HCT116 (cell line): ENCODE data around the gene SLC10A3. TPM values are rescaled to one million over a fixed set of nuclear protein-coding genes. Genes with fewer than 3 reads are reported as not detected.

Experiments
- ATAC-seq: fragments of 200-7000 bp; cut with Tn5 transposase; 2 replicates; pipeline ENCODE4 v1.9.1; 2020; ENCODE audit warnings: mild to moderate bottlenecking, moderate library complexity
- BruUV-seq: library from RNA; stranded (reverse); fragments of 400-500 nt; replicated peaks from 2 replicates; lab custom pipeline; 2021; lab: Mats Ljungman, UMichigan
- CTCF ChIA-PET: fragments of 300-600 bp; sonication (Branson Sonifier 250); formaldehyde crosslinking; loops from one replicate; lab custom pipeline; 2021; ENCODE audit warnings: antibody characterized with exemption; lab: Charles Lee
- POLR2A ChIA-PET: fragments of 300-600, 350-600 bp; sonication (Branson Sonifier 250); formaldehyde crosslinking; loops from one replicate; lab custom pipeline; 2021; ENCODE audit warnings: antibody characterized with exemption; lab: Charles Lee
- RAD21 ChIA-PET, 2 experiments: fragments of 300-600 bp; sonication (Branson Sonifier 250); formaldehyde crosslinking; loops; one replicate each; lab custom pipeline; 2023; ENCODE audit warnings: low total read pairs in 2 of 2; ENCODE audit not compliant: uncharacterized antibody in 2 of 2, unreplicated experiment in 2 of 2, low non-redundant PET in 1 of 2; lab: Charles Lee
- DNase-seq: peaks from one replicate; pipeline ENCODE4 v3.0.0-alpha.2; 2010; ENCODE audit warnings: low read depth, low spot score
- H2AFZ ChIP-seq: fragments of 200-600 bp; shearing (Covaris generic), sonication (generic); 2 replicates; pipeline ENCODE4 v1.6.1; 2017; ENCODE audit warnings: low read depth, mixed run types, mixed read lengths, antibody characterized with exemption, low read length; ENCODE audit not compliant: poor library complexity, severe bottlenecking
- H3K27ac ChIP-seq: 2 replicates; pipeline ENCODE4 v1.5.1; 2012; ENCODE audit warnings: low read depth, low read length
- H3K27me3 ChIP-seq: fragments of 200-600 bp; sonication (generic); 2 replicates; pipeline ENCODE4 v1.6.1; 2016; ENCODE audit warnings: mixed run types, low read length, mixed read lengths; ENCODE audit not compliant: insufficient read depth
- H3K36me3 ChIP-seq, 2 experiments: fragments of 200-500 bp in 1 of 2; fragments of 200-600 bp in 1 of 2; sonication (Bioruptor generic) in 1 of 2; sonication (generic) in 1 of 2; 2 replicates each; pipeline versions ENCODE4 v1.5.1 to v1.6.1; 2014 to 2016; ENCODE audit warnings: low read length in 2 of 2, inconsistent platforms in 1 of 2, mixed read lengths in 1 of 2, mixed run types in 1 of 2; ENCODE audit not compliant: insufficient read depth in 2 of 2, control insufficient read depth in 1 of 2
- H3K4me1 ChIP-seq, 2 experiments: fragments of 200-600 bp in 1 of 2; sonication (generic) in 1 of 2; 2 replicates each; pipeline versions ENCODE4 v1.5.1 to v1.6.1; 2012 to 2017; ENCODE audit warnings: low read length in 2 of 2, inconsistent platforms in 1 of 2, mild to moderate bottlenecking in 1 of 2, mixed read lengths in 1 of 2, mixed run types in 1 of 2, moderate library complexity in 1 of 2; ENCODE audit not compliant: insufficient read depth in 2 of 2, control insufficient read depth in 1 of 2
- H3K4me2 ChIP-seq: fragments of 200-600 bp; sonication (generic); 2 replicates; pipeline ENCODE4 v1.6.1; 2017; ENCODE audit warnings: mixed run types, low read length, mixed read lengths
- H3K4me3 ChIP-seq, 2 experiments: fragments of 200-600 bp in 1 of 2; sonication (generic) in 1 of 2; replicated peaks in 1 of 2; 2 replicates each; pipeline ENCODE4 v1.5.1; 2011 to 2016; ENCODE audit warnings: low read length in 2 of 2, control low read depth in 1 of 2, low read depth in 1 of 2, mild to moderate bottlenecking in 1 of 2, mixed read lengths in 1 of 2, mixed run types in 1 of 2
- H3K79me2 ChIP-seq: fragments of 200-600 bp; sonication (generic); 2 replicates; pipeline ENCODE4 v1.6.1; 2017; ENCODE audit warnings: mild to moderate bottlenecking, mixed run types, low read length, moderate library complexity, mixed read lengths; ENCODE audit not compliant: insufficient read depth
- H3K9ac ChIP-seq: fragments of 200-600 bp; sonication (generic); 2 replicates; pipeline ENCODE4 v1.6.1; 2016; ENCODE audit warnings: low read length, mixed read lengths
- H3K9me2 ChIP-seq: fragments of 200-600 bp; sonication (generic), shearing (Covaris generic); 2 replicates; pipeline ENCODE4 v1.6.1; 2017; ENCODE audit warnings: mixed run types, mild to moderate bottlenecking, moderate library complexity; ENCODE audit not compliant: insufficient read depth
- H3K9me3 ChIP-seq, 2 experiments: fragments of 200-500 bp in 1 of 2; fragments of 200-600 bp in 1 of 2; sonication (Bioruptor generic) in 1 of 2; sonication (generic) in 1 of 2; 2 replicates each; pipeline ENCODE4 v1.6.1; 2014 to 2017; ENCODE audit warnings: low read length in 2 of 2, mixed read lengths in 2 of 2, inconsistent platforms in 1 of 2, low read depth in 1 of 2, mild to moderate bottlenecking in 1 of 2, mixed run types in 1 of 2, moderate library complexity in 1 of 2; ENCODE audit not compliant: control insufficient read depth in 1 of 2, insufficient read depth in 1 of 2
- H4K20me1 ChIP-seq: fragments of 200-600 bp; sonication (generic), shearing (Covaris generic); 2 replicates; pipeline ENCODE4 v1.6.1; 2017; ENCODE audit warnings: mixed run types, mild to moderate bottlenecking, moderate library complexity; ENCODE audit not compliant: insufficient read depth
- EGR1 ChIP-seq: IDR thresholded peaks from 2 replicates; pipeline ENCODE4 v1.6.1; 2012; ENCODE audit warnings: low read depth
- ELF1 ChIP-seq: IDR thresholded peaks from 2 replicates; pipeline ENCODE4 v1.6.1; 2012; ENCODE audit warnings: low read depth, borderline replicate concordance
- EZH2phosphoT487 ChIP-seq: fragments of 200-600 bp; IDR thresholded peaks from 2 replicates; pipeline ENCODE4 v1.6.1; 2018; ENCODE audit warnings: antibody characterized with exemption, borderline replicate concordance
- POLR2A ChIP-seq: IDR thresholded peaks from 2 replicates; pipeline ENCODE4 v1.7.0; 2011; ENCODE audit warnings: borderline replicate concordance; ENCODE audit not compliant: insufficient read depth, insufficient read length; ENCODE audit errors: extremely low read depth
- POLR2AphosphoS5 ChIP-seq: IDR thresholded peaks from 2 replicates; pipeline ENCODE4 v1.6.1; 2011; ENCODE audit warnings: mild to moderate bottlenecking, low read depth, low read length, moderate library complexity
- SP1 ChIP-seq: IDR thresholded peaks from 2 replicates; pipeline ENCODE4 v1.6.1; 2012; ENCODE audit warnings: low read depth
- SRF ChIP-seq: IDR thresholded peaks from 2 replicates; pipeline ENCODE4 v1.6.1; 2012; ENCODE audit warnings: low read depth
- YY1 ChIP-seq: IDR thresholded peaks from 2 replicates; pipeline ENCODE4 v1.6.1; 2011; ENCODE audit warnings: low read length, low read depth, moderate library complexity, mild to moderate bottlenecking; ENCODE audit not compliant: insufficient replicate concordance; ENCODE audit errors: extremely low read depth
- ZFX ChIP-seq: fragments of 450-650 bp; IDR thresholded peaks from 2 replicates; pipeline ENCODE4 v1.6.1; 2017
- intact Hi-C: fragments of 100-400 bp; cut with micrococcal nuclease; formaldehyde crosslinking; loops from 2 replicates; pipeline ENCODE4 v1.10.0; 2022
- total RNA-seq: library from RNA; stranded (reverse); gene quantifications from one replicate; pipeline ENCODE4 v1.2.1, GENCODE V29; 2021; ENCODE audit not compliant: unreplicated experiment
- TF ChIP-seq, protein P1 (sequence below), 3 experiments: fragments of 200-600 bp in 1 of 3; sonication (generic) in 1 of 3; IDR thresholded peaks in 2 of 3; conservative IDR thresholded peaks in 1 of 3; 2 replicates each; pipeline ENCODE4 v1.5.1; 2012 to 2017; ENCODE audit warnings: low read depth in 2 of 3, low read length in 2 of 3, antibody characterized with exemption in 1 of 3, borderline replicate concordance in 1 of 3, control low read depth in 1 of 3, mild to moderate bottlenecking in 1 of 3, mixed read lengths in 1 of 3, mixed run types in 1 of 3, moderate library complexity in 1 of 3; ENCODE audit not compliant: insufficient read depth in 1 of 3

Gene SLC10A3
- total RNA-seq, 1 experiment from 2014 or later, result 16.2 TPM

DNA sequence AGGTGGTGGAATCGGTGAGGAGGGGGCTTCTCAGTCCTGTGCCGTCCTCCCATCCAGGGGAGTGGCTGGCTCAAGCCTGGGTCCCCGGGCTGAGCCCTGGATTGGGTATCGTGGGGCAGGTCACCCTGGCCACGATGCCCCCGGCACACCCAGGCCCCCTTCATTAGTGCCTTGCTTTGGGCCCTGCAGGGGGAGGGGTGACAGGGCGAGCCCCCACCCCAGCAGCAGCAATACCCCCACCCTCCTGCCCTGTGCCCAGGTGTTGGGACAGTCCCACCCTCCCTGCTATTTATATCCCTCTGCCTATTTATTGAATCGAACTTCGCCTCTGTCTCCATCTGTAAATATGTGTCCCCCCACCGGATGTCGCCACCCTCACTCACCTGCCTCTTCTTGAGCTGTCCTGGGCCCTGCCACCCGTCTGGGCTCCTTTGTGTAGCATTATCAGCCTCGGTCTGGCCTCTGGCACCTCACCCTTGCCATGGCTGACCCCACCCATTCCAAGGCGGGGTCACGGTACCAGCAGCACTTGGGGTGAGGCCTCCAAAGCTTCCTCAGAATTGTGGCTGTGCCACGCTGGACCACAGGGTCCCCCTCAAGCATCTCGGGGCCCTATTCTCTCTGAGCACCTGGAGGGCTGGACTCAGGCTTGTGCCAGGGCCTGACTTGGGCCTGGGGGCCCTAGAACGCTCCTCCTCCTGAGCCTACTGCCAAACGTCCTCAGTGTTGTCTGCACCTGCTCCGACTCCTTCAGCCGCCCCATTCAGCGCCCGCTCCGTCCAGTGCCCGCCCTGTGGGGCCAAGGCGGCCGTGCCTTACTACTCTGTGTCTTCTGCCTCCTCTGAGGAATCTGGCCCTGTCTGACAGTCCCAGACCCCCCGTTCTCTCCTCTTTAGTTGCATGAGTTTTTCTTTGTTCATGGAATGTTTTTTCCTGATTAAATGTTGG is 17.5 kb downstream of the SLC10A3 start:
- no peaks in the 10 kb centered on the region for H3K27me3 ChIP-seq
- ATAC-seq (no peak), DNase-seq (no peak)
- H3K4me2 ChIP-seq, result no peak overlapping the region
- no peak overlapping the region for H3K4me3 ChIP-seq
- no peak overlapping the region for H2AFZ ChIP-seq
- no peak overlapping the region for H3K27ac ChIP-seq
- no peaks in the 10 kb centered on the region; a peak in 1 of 4 replicates for H3K36me3 ChIP-seq
- H3K9me3 ChIP-seq, result no peaks in the 10 kb centered on the region
- BruUV-seq, result no TSS peak
- H3K9me2 ChIP-seq, result no peaks in the 10 kb centered on the region
- H3K4me1 ChIP-seq, result no peaks in the 10 kb centered on the region
- intact Hi-C loops, result no loop called here
- H3K9ac ChIP-seq, result no peak overlapping the region
- ChIA-PET RAD21 (no interaction called here), CTCF (no interaction called here), POLR2A (no interaction called here)
- TF ChIP-seq SP1 (no peak), EGR1 (no peak), ELF1 (no peak), YY1 (no peak), ZFX (no peak), EZH2phosphoT487 (no peak), POLR2AphosphoS5 (no peak), SRF (no peak), POLR2A (no peak)
- TF ChIP-seq, protein P1, sequence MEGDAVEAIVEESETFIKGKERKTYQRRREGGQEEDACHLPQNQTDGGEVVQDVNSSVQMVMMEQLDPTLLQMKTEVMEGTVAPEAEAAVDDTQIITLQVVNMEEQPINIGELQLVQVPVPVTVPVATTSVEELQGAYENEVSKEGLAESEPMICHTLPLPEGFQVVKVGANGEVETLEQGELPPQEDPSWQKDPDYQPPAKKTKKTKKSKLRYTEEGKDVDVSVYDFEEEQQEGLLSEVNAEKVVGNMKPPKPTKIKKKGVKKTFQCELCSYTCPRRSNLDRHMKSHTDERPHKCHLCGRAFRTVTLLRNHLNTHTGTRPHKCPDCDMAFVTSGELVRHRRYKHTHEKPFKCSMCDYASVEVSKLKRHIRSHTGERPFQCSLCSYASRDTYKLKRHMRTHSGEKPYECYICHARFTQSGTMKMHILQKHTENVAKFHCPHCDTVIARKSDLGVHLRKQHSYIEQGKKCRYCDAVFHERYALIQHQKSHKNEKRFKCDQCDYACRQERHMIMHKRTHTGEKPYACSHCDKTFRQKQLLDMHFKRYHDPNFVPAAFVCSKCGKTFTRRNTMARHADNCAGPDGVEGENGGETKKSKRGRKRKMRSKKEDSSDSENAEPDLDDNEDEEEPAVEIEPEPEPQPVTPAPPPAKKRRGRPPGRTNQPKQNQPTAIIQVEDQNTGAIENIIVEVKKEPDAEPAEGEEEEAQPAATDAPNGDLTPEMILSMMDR (IDR thresholded peaks at IDR 0.05 in 2 of 3, conservative IDR thresholded peaks at IDR 0.05 in 1 of 3; ENCODE audit: borderline replicate concordance in 1 of 3, insufficient read depth in 1 of 3, low read depth in 2 of 3, low read length in 2 of 3), result no peak
- H4K20me1 ChIP-seq, result no peaks in the 10 kb centered on the region
- no peaks in the 10 kb centered on the region for H3K79me2 ChIP-seq
